GM12891 (cell line): ENCODE measurements around the gene FOXI1.

Experiments used
- DNase-seq: peaks from one replicate; pipeline ENCODE4 v3.0.0; 2011; ENCODE audit warnings: low spot score; ENCODE audit not compliant: insufficient read length
- FAIRE-seq: peaks from 2 replicates; lab custom pipeline; 2011; peaks lifted over from hg19 to GRCh38; lab: Jason Lieb, UNC
- PAX5 ChIP-seq: IDR thresholded peaks from 2 replicates; pipeline ENCODE4 v1.6.1; 2011; ENCODE audit warnings: low read length, moderate library complexity, mild to moderate bottlenecking; ENCODE audit not compliant: insufficient read depth, severe bottlenecking
- POLR2A ChIP-seq: IDR thresholded peaks from 2 replicates; pipeline ENCODE4 v1.6.1; 2011; ENCODE audit warnings: low read depth, low read length, control low read depth
- POLR2AphosphoS5 ChIP-seq: IDR thresholded peaks from 2 replicates; pipeline ENCODE4 v1.6.1; 2011; ENCODE audit warnings: low read depth, low read length, control low read depth
- POU2F2 ChIP-seq: IDR thresholded peaks from 2 replicates; pipeline ENCODE4 v1.6.1; 2011; ENCODE audit warnings: low read depth, mild to moderate bottlenecking, control low read depth, low read length, moderate library complexity
- SPI1 ChIP-seq: IDR thresholded peaks from 2 replicates; pipeline ENCODE4 v1.6.1; 2011; ENCODE audit warnings: low read depth, low read length, control low read depth
- TAF1 ChIP-seq: IDR thresholded peaks from 2 replicates; pipeline ENCODE4 v1.6.1; 2011; ENCODE audit warnings: low read depth, low read length, control low read depth

The FOXI1 gene

GRCh38 chr5:170109059-170110031, 3.6 kb downstream of the FOXI1 start:
- no peak for DNase-seq
- no peak for FAIRE-seq
- TF ChIP-seq PAX5 (no peak), SPI1 (no peak), POLR2AphosphoS5 (no peak), TAF1 (no peak), POLR2A (no peak), POU2F2 (no peak)

- no peak for FAIRE-seq
- TF ChIP-seq POU2F2 = no peak
- DNase-seq = no peak
Measured at GRCh38 chr5:170110403-170111087, 4.8 kb downstream of the FOXI1 start.

GRCh38 chr5:170111088-170111785, 5.5 kb downstream of the FOXI1 start:
- DNase-seq = no peak
- FAIRE-seq = no peak
- TF ChIP-seq POU2F2 (no peak), SPI1 (no peak), POLR2AphosphoS5 (no peak), PAX5 (no peak), POLR2A (no peak), TAF1 (no peak)

GRCh38 chr5:170112876-170113521, 7.3 kb downstream of the FOXI1 start:
- DNase-seq (no peak), FAIRE-seq (no peak)
- no peak for TF ChIP-seq TAF1
- TF ChIP-seq POLR2A = no peak
- TF ChIP-seq POLR2AphosphoS5 = no peak
- no peak for TF ChIP-seq SPI1
- TF ChIP-seq POU2F2 = no peak

- no peak for TF ChIP-seq PAX5
Measured at GRCh38 chr5:170113522-170113900, 7.8 kb downstream of the FOXI1 start.

GRCh38 chr5:170114271-170114670, 8.6 kb downstream of the FOXI1 start:
- FAIRE-seq = no peak
- no peak for TF ChIP-seq POU2F2
- TF ChIP-seq TAF1 = no peak
- no peak for TF ChIP-seq PAX5
- TF ChIP-seq POLR2A = no peak
- TF ChIP-seq SPI1 = no peak
- TF ChIP-seq POLR2AphosphoS5 = no peak

More at GRCh38 chr5:170113522-170113900, 7.8 kb downstream of the FOXI1 start:
- DNase-seq = no peak
- no peak for FAIRE-seq

GRCh38 chr5:170115925-170116324, 10.2 kb downstream of the FOXI1 start:
- FAIRE-seq (no peak), DNase-seq (no peak)
- TF ChIP-seq POU2F2 = no peak
- no peak for TF ChIP-seq POLR2A
- TF ChIP-seq PAX5 = no peak
- TF ChIP-seq SPI1 = no peak
- TF ChIP-seq TAF1 = no peak
- TF ChIP-seq POLR2AphosphoS5 = no peak

More at GRCh38 chr5:170114271-170114670, 8.6 kb downstream of the FOXI1 start:
- no peak for DNase-seq

GRCh38 chr5:170117736-170118135, 12.0 kb downstream of the FOXI1 start:
- DNase-seq (no peak), FAIRE-seq (no peak)
- TF ChIP-seq SPI1 (no peak), POLR2A (no peak), PAX5 (no peak), POU2F2 (no peak), TAF1 (no peak), POLR2AphosphoS5 (no peak)

- no peak for DNase-seq
- no peak for FAIRE-seq
- no peak for TF ChIP-seq SPI1
- no peak for TF ChIP-seq PAX5
- no peak for TF ChIP-seq POLR2AphosphoS5
- TF ChIP-seq POU2F2 = no peak
- no peak for TF ChIP-seq TAF1
- TF ChIP-seq POLR2A = no peak
Measured at GRCh38 chr5:170120576-170120975, 14.9 kb downstream of the FOXI1 start.
